ENCODE results near the gene DIP2C. TPM values are rescaled to one million over a fixed set of nuclear protein-coding genes. Genes with fewer than 3 reads are reported as not detected.

The DIP2C gene
- total RNA-seq, 1 donor from 2014 or later: 52.6 TPM

- peaks cover 30% of the 10 kb centered on the region for H3K4me1 Mint-ChIP-seq (ENCODE audit: low read depth, unreplicated experiment)
- peaks cover 7% of the 10 kb centered on the region for H3K27me3 Mint-ChIP-seq (ENCODE audit: unreplicated experiment)
- DNase-seq: no peak
- peak overlapping the region; percentile 53 for H3K4me3 Mint-ChIP-seq (ENCODE audit: unreplicated experiment)
- peak overlapping the region; percentile 86 for H3K27ac Mint-ChIP-seq (ENCODE audit: unreplicated experiment)
- peaks cover 12% of the 10 kb centered on the region for H3K36me3 Mint-ChIP-seq (ENCODE audit: unreplicated experiment)
- H3K9me3 Mint-ChIP-seq (ENCODE audit: unreplicated experiment): peaks cover 6% of the 10 kb centered on the region
- TF ChIP-seq CTCF (IDR thresholded peaks at IDR 0.05; ENCODE audit: partially characterized antibody, unreplicated experiment): no peak
Observed at GRCh38 chr10:359762-360161, 329.7 kb downstream of the DIP2C start.

- Mint-ChIP-seq H3K27ac (ENCODE audit: unreplicated experiment) (peak overlapping the region; percentile 86), H3K9me3 (ENCODE audit: unreplicated experiment) (peaks cover 6% of the 10 kb centered on the region), H3K27me3 (ENCODE audit: unreplicated experiment) (peaks cover 10% of the 10 kb centered on the region), H3K4me1 (ENCODE audit: low read depth, unreplicated experiment) (peaks cover 30% of the 10 kb centered on the region), H3K36me3 (ENCODE audit: unreplicated experiment) (peaks cover 12% of the 10 kb centered on the region), H3K4me3 (ENCODE audit: unreplicated experiment) (peak overlapping the region; percentile 53)
- no peak for TF ChIP-seq CTCF (IDR thresholded peaks at IDR 0.05; ENCODE audit: partially characterized antibody, unreplicated experiment)
- DNase-seq: peak; percentile 64
Observed at GRCh38 chr10:359093-359492, 330.4 kb downstream of the DIP2C start.

GRCh38 chr10:357201-357950 is 332.1 kb downstream of the DIP2C start:
- no peak for TF ChIP-seq CTCF (IDR thresholded peaks at IDR 0.05; ENCODE audit: partially characterized antibody, unreplicated experiment)
- Mint-ChIP-seq H3K27me3 (ENCODE audit: unreplicated experiment) (peaks cover 14% of the 10 kb centered on the region), H3K4me1 (ENCODE audit: low read depth, unreplicated experiment) (peaks cover 28% of the 10 kb centered on the region), H3K27ac (ENCODE audit: unreplicated experiment) (no peak overlapping the region), H3K9me3 (ENCODE audit: unreplicated experiment) (peaks cover 6% of the 10 kb centered on the region), H3K4me3 (ENCODE audit: unreplicated experiment) (no peak overlapping the region), H3K36me3 (ENCODE audit: unreplicated experiment) (peaks cover 12% of the 10 kb centered on the region)
- no peak for DNase-seq

- Mint-ChIP-seq H3K9me3 (ENCODE audit: unreplicated experiment) (peaks cover 2% of the 10 kb centered on the region), H3K36me3 (ENCODE audit: unreplicated experiment) (peaks cover 6% of the 10 kb centered on the region), H3K27ac (ENCODE audit: unreplicated experiment) (no peak overlapping the region), H3K4me3 (ENCODE audit: unreplicated experiment) (no peak overlapping the region), H3K27me3 (ENCODE audit: unreplicated experiment) (peaks cover 10% of the 10 kb centered on the region), H3K4me1 (ENCODE audit: low read depth, unreplicated experiment) (peaks cover 19% of the 10 kb centered on the region)
- DNase-seq: no peak
- TF ChIP-seq CTCF (IDR thresholded peaks at IDR 0.05; ENCODE audit: partially characterized antibody, unreplicated experiment): no peak
Observed at GRCh38 chr10:356452-356851, 333.0 kb downstream of the DIP2C start.

- no peak overlapping the region for H3K27ac Mint-ChIP-seq (ENCODE audit: unreplicated experiment)
- TF ChIP-seq CTCF (IDR thresholded peaks at IDR 0.05; ENCODE audit: partially characterized antibody, unreplicated experiment): no peak
Observed at GRCh38 chr10:354901-355617, 334.4 kb downstream of the DIP2C start.

More at GRCh38 chr10:354901-355617, 334.4 kb downstream of the DIP2C start:
- Mint-ChIP-seq H3K4me1 (ENCODE audit: low read depth, unreplicated experiment) (peaks cover 16% of the 10 kb centered on the region), H3K27me3 (ENCODE audit: unreplicated experiment) (peaks cover 10% of the 10 kb centered on the region), H3K9me3 (ENCODE audit: unreplicated experiment) (peaks cover 2% of the 10 kb centered on the region), H3K36me3 (ENCODE audit: unreplicated experiment) (peaks cover 6% of the 10 kb centered on the region), H3K4me3 (ENCODE audit: unreplicated experiment) (no peak overlapping the region)
- DNase-seq: no peak

Data from glutamatergic neuron (in vitro differentiated cells).